ENCODE measurements around the gene ADAMTS17. TPM values are rescaled to one million over a fixed set of nuclear protein-coding genes. Genes with fewer than 3 reads are reported as not detected.

ADAMTS17 gene
- total RNA-seq, 1 experiment from 2014 or later = 3.2 TPM

GRCh38 chr15:100118546-100118945, 223.2 kb downstream of the ADAMTS17 start:
- Histone ChIP-seq H3K4me1 (replicated peaks; ENCODE audit: insufficient read depth) (no peaks in the 10 kb centered on the region; the same call in 1 of the 2 replicates), H4K20me1 (ENCODE audit: insufficient read depth) (no peaks in the 10 kb centered on the region), H3K9me3 (ENCODE audit: insufficient read depth, low read depth) (no peaks in the 10 kb centered on the region), H3F3A (ENCODE audit: insufficient read depth, low read depth) (no peaks in the 10 kb centered on the region), H3K4me3 (no peak overlapping the region), H3K27me3 (ENCODE audit: insufficient read depth, low read depth) (no peaks in the 10 kb centered on the region), H3K4me2 (no peak overlapping the region), H3K9me2 (ENCODE audit: insufficient read depth) (no peaks in the 10 kb centered on the region), H2AFZ (no peak overlapping the region), H3K27ac (no peak overlapping the region), H3K79me2 (ENCODE audit: low read depth) (no peaks in the 10 kb centered on the region), H3K36me3 (ENCODE audit: low read depth) (no peaks in the 10 kb centered on the region)
- CTCF ChIA-PET = no interaction called here
- POLR2A ChIA-PET (ENCODE audit: unreplicated experiment) = no interaction called here
- no TSS peak for BruUV-seq (replicated peaks)
- no peak for DNase-seq
- no peak for TF ChIP-seq EZH2 (IDR thresholded peaks at IDR 0.05; ENCODE audit: low read depth)
- TF ChIP-seq, protein P1, sequence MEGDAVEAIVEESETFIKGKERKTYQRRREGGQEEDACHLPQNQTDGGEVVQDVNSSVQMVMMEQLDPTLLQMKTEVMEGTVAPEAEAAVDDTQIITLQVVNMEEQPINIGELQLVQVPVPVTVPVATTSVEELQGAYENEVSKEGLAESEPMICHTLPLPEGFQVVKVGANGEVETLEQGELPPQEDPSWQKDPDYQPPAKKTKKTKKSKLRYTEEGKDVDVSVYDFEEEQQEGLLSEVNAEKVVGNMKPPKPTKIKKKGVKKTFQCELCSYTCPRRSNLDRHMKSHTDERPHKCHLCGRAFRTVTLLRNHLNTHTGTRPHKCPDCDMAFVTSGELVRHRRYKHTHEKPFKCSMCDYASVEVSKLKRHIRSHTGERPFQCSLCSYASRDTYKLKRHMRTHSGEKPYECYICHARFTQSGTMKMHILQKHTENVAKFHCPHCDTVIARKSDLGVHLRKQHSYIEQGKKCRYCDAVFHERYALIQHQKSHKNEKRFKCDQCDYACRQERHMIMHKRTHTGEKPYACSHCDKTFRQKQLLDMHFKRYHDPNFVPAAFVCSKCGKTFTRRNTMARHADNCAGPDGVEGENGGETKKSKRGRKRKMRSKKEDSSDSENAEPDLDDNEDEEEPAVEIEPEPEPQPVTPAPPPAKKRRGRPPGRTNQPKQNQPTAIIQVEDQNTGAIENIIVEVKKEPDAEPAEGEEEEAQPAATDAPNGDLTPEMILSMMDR (conservative IDR thresholded peaks at IDR 0.05) = no peak
- intact Hi-C loops (cut with micrococcal nuclease; ENCODE audit: unreplicated experiment) = no loop called here

GRCh38 chr15:100116416-100117190, 225.2 kb downstream of the ADAMTS17 start:
- H3K79me2 ChIP-seq (ENCODE audit: low read depth) = no peaks in the 10 kb centered on the region
- H3K36me3 ChIP-seq (ENCODE audit: low read depth) = no peaks in the 10 kb centered on the region
- peaks cover 3% of the 10 kb centered on the region; the same call in 1 of the 2 replicates for H3F3A ChIP-seq (ENCODE audit: insufficient read depth, low read depth)
- H3K4me1 ChIP-seq (replicated peaks; ENCODE audit: insufficient read depth) = peaks cover 4% of the 10 kb centered on the region
- H3K27me3 ChIP-seq (ENCODE audit: insufficient read depth, low read depth) = no peaks in the 10 kb centered on the region
- BruUV-seq (replicated peaks) = no TSS peak
- H3K4me3 ChIP-seq = no peak overlapping the region
- no peak overlapping the region for H3K27ac ChIP-seq
- no peak overlapping the region for H2AFZ ChIP-seq
- no peaks in the 10 kb centered on the region for H3K9me2 ChIP-seq (ENCODE audit: insufficient read depth)
- CTCF ChIA-PET = no interaction called here
- POLR2A ChIA-PET (ENCODE audit: unreplicated experiment) = no interaction called here
- TF ChIP-seq EZH2 (IDR thresholded peaks at IDR 0.05; ENCODE audit: low read depth) = no peak
- TF ChIP-seq, protein P1 (conservative IDR thresholded peaks at IDR 0.05) = no peak
- H3K4me2 ChIP-seq = no peak overlapping the region
- H3K9me3 ChIP-seq (ENCODE audit: insufficient read depth, low read depth) = no peaks in the 10 kb centered on the region
- DNase-seq = no peak
- intact Hi-C loops (cut with micrococcal nuclease; ENCODE audit: unreplicated experiment) = no loop called here
- H4K20me1 ChIP-seq (ENCODE audit: insufficient read depth) = no peaks in the 10 kb centered on the region

DNA sequence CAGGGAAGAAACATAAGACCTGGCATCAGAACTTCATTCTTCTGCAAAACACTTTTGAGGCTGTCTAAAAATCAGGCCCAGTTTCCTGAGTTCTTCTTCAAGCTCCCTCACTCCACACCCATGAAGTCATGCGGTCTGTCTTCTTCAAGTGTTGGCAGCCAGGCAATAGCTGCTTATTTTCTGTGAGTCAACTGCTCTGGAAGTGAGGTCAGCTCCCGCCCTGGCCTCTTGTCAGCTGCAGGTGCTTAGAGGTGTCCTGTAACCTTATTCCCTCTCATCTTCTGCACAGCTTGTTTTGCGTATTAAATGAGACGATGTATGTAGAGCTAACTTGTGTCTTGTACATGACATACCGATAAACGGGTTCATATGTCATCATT, 226.1 kb downstream of the ADAMTS17 start:
- DNase-seq = peak; percentile 57 to 59

More for the DNA sequence above, 226.1 kb downstream of the ADAMTS17 start:
- POLR2A ChIA-PET (ENCODE audit: unreplicated experiment) = interaction anchor here (0.6 kb wide), 1 partner anchor 1521 kb away, joined by 4 read pairs; no protein-coding TSS in a partner anchor
- no TSS peak for BruUV-seq (replicated peaks)
- H4K20me1 ChIP-seq (ENCODE audit: insufficient read depth) = no peaks in the 10 kb centered on the region
- no peaks in the 10 kb centered on the region for H3K79me2 ChIP-seq (ENCODE audit: low read depth)
- no peak overlapping the region for H3K4me3 ChIP-seq
- no peaks in the 10 kb centered on the region for H3K9me3 ChIP-seq (ENCODE audit: insufficient read depth, low read depth)
- intact Hi-C loops (cut with micrococcal nuclease; ENCODE audit: unreplicated experiment) = no loop called here
- no peaks in the 10 kb centered on the region for H3K36me3 ChIP-seq (ENCODE audit: low read depth)
- H3K27ac ChIP-seq = no peak overlapping the region
- no peak for TF ChIP-seq EZH2 (IDR thresholded peaks at IDR 0.05; ENCODE audit: low read depth)
- TF ChIP-seq, protein P1 (conservative IDR thresholded peaks at IDR 0.05) = no peak
- no peak overlapping the region for H2AFZ ChIP-seq
- H3K27me3 ChIP-seq (ENCODE audit: insufficient read depth, low read depth) = no peaks in the 10 kb centered on the region
- no peaks in the 10 kb centered on the region for H3K9me2 ChIP-seq (ENCODE audit: insufficient read depth)
- no peak overlapping the region for H3K4me2 ChIP-seq
- CTCF ChIA-PET = interaction anchor here (0.7 kb wide), 1 partner anchor 15 kb away, joined by 6 read pairs; no protein-coding TSS in a partner anchor
- H3F3A ChIP-seq (ENCODE audit: insufficient read depth, low read depth) = peaks cover 6% of the 10 kb centered on the region; the same call in 1 of the 2 replicates
- H3K4me1 ChIP-seq (replicated peaks; ENCODE audit: insufficient read depth) = peaks cover 13% of the 10 kb centered on the region
